GM18858 (cell line): ENCODE results near the gene GSTO2.

Source experiments
- ATAC-seq: cut with Tn5 transposase; IDR thresholded peaks from one replicate; pipeline ENCODE4 v1.9.1; 2021; ENCODE audit not compliant: unreplicated experiment

GSTO2 gene

GRCh38 chr10:104324931-104325330 lies 55.9 kb downstream of the GSTO2 start:
- ATAC-seq = no peak

- ATAC-seq = no peak
Observed at GRCh38 chr10:104325436-104326435, 56.8 kb downstream of the GSTO2 start.

- no peak for ATAC-seq
Observed at GRCh38 chr10:104326991-104327610, 58.1 kb downstream of the GSTO2 start.

GRCh38 chr10:104327745-104328645 lies 59.0 kb downstream of the GSTO2 start:
- ATAC-seq = no peak

GRCh38 chr10:104328646-104328895 lies 59.6 kb downstream of the GSTO2 start:
- ATAC-seq = no peak

GRCh38 chr10:104328896-104329710 lies 60.1 kb downstream of the GSTO2 start:
- ATAC-seq = peak; percentile 43

GRCh38 chr10:104329735-104330134 lies 60.8 kb downstream of the GSTO2 start:
- no peak for ATAC-seq

GRCh38 chr10:104330168-104331110 lies 61.5 kb downstream of the GSTO2 start:
- ATAC-seq = no peak

GRCh38 chr10:104331208-104331838 lies 62.3 kb downstream of the GSTO2 start:
- no peak for ATAC-seq

GRCh38 chr10:104332243-104333031 lies 63.5 kb downstream of the GSTO2 start:
- ATAC-seq = no peak

GRCh38 chr10:104333032-104333727 lies 64.2 kb downstream of the GSTO2 start:
- ATAC-seq = no peak

- no peak for ATAC-seq
Observed at GRCh38 chr10:104333728-104334373, 64.9 kb downstream of the GSTO2 start.

GRCh38 chr10:104334561-104334960 lies 65.6 kb downstream of the GSTO2 start:
- ATAC-seq = no peak

- no peak for ATAC-seq
Observed at GRCh38 chr10:104334965-104335650, 66.1 kb downstream of the GSTO2 start.

- ATAC-seq = peak; percentile 22
Observed at GRCh38 chr10:104336821-104337467, 68.0 kb downstream of the GSTO2 start.

- ATAC-seq = peak; percentile 29
Observed at GRCh38 chr10:104337521-104337984, 68.6 kb downstream of the GSTO2 start.
